Measurements from ENCODE around the gene HEMGN. TPM values are rescaled to one million over a fixed set of nuclear protein-coding genes. Genes with fewer than 3 reads are reported as not detected.

The HEMGN gene
- total and polyA plus RNA-seq, 2 of the 8 experiments (the other 6 are each of a cell fraction or from before 2014, with no cell fraction given) = not detected

DNA sequence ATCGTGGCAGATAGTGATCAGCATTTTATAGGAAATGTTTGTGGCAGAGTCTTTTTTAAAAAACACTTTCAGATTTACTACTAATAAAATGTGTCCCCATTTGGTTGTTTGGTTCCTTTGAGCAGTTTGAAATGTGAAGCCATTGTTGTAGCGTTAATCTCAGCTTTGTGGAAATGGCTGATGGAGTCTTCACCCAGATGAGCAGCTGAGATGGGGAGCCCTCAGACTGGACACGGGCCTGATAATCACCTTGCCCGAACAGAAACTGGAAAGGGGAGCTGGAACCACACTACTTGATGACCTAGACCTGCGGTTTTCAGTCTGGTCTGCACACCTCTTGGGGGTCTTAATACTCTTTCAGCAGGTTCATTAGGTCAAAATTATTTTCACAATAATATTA, 24.6 kb upstream of the HEMGN start:
- Histone ChIP-seq H3K36me3 (ENCODE audit: control insufficient read depth in 2 of 4, insufficient read depth in 4 of 4, low read length in 3 of 4) (no peaks in the 10 kb centered on the region), H3K27me3 (replicated peaks in 1 of 4; ENCODE audit: control insufficient read depth in 3 of 4, extremely low read depth in 1 of 4, insufficient read depth in 3 of 4, low read length in 3 of 4) (peaks cover 0 to 3% (median 0%) of the 10 kb centered on the region in 4 experiments; a peak in 3 of 7 replicates), H3K4ac (replicated peaks; ENCODE audit: insufficient read length, low read depth, low read length) (no peak overlapping the region), H2AFZ (ENCODE audit: low read length) (no peak overlapping the region), H3K4me3 (ENCODE audit: extremely low read depth in 1 of 4, insufficient read depth in 2 of 4, low read depth in 3 of 4, low read length in 4 of 4) (no peak overlapping the region), H3K9ac (replicated peaks in 1 of 4; ENCODE audit: extremely low read depth in 1 of 4, low read depth in 3 of 4, low read length in 3 of 4) (no peak overlapping the region), H4K20me1 (replicated peaks in 1 of 2; ENCODE audit: control insufficient read depth in 1 of 2, insufficient read depth in 2 of 2, low read length in 2 of 2) (no peaks in the 10 kb centered on the region), H4K91ac (replicated peaks; ENCODE audit: insufficient read length, low read length) (no peak overlapping the region), H2BK20ac (ENCODE audit: low read length) (no peak overlapping the region), H2BK15ac (ENCODE audit: low read length) (no peak overlapping the region), H3K23ac (ENCODE audit: insufficient read length) (no peak overlapping the region), H3K79me1 (ENCODE audit: low read depth, low read length) (no peaks in the 10 kb centered on the region), H3K27ac (ENCODE audit: low read depth, low read length) (no peak overlapping the region), H2BK5ac (ENCODE audit: low read depth, low read length) (no peak overlapping the region), H4K8ac (ENCODE audit: extremely low read depth, insufficient read depth, low read length) (no peak overlapping the region), H3K23me2 (ENCODE audit: low read depth, low read length) (no peaks in the 10 kb centered on the region), H3K4me1 (replicated peaks in 1 of 4; ENCODE audit: control insufficient read depth in 3 of 4, insufficient read depth in 4 of 4, low read length in 3 of 4) (no peaks in the 10 kb centered on the region), H2BK120ac (replicated peaks; ENCODE audit: low read depth, low read length) (no peak overlapping the region), H2BK12ac (ENCODE audit: low read depth, low read length) (no peak overlapping the region), H3K4me2 (ENCODE audit: insufficient read depth in 1 of 2, low read depth in 2 of 2, low read length in 2 of 2) (no peak overlapping the region), H4K5ac (ENCODE audit: insufficient read length, low read depth, low read length) (no peak overlapping the region), H3K18ac (ENCODE audit: extremely low read depth, low read length) (no peak overlapping the region), H2AK5ac (ENCODE audit: low read depth, low read length) (no peak overlapping the region), H3K56ac (replicated peaks; ENCODE audit: insufficient read length, low read depth, low read length) (no peak overlapping the region), H3K14ac (ENCODE audit: insufficient read length) (no peak overlapping the region), H3K9me3 (ENCODE audit: insufficient read depth in 2 of 2, low read depth in 1 of 2, low read length in 1 of 2) (no peaks in the 10 kb centered on the region), H3K79me2 (ENCODE audit: control insufficient read depth in 1 of 2, insufficient read depth in 2 of 2, low read length in 2 of 2) (no peaks in the 10 kb centered on the region)
- ChIA-PET CTCF (ENCODE audit: partially characterized antibody) (interaction anchor here (1.2 to 2.0 kb wide), 2 partner anchors 9 to 11 kb away, joined by 4 to 7 read pairs; no protein-coding TSS in a partner anchor), POLR2A (ENCODE audit: partially characterized antibody) (interaction anchor here (0.8 kb wide), 1 partner anchor 9 kb away, joined by 3 read pairs; no protein-coding TSS in a partner anchor)
- FAIRE-seq = no peak
- 80% methylated on average over 5 of the region's 5 CpGs; no CpG with 5 or more reads in 1 of the 2 experiments for WGBS, 2 experiments (ENCODE audit: extremely low coverage in 1 of 2, insufficient coverage in 1 of 2, insufficient read length in 1 of 2, insufficient replicate concordance in 2 of 2, low coverage in 1 of 2, low lambda C conversion rate in 2 of 2, missing lambda C conversion rate in 1 of 2)
- no peak for DNase-seq (ENCODE audit: low read depth in 1 of 2, low spot score in 2 of 2)
- TF ChIP-seq CEBPB (IDR thresholded peaks at IDR 0.05; ENCODE audit: low read depth, low read length) (no peak), KDM4A (IDR thresholded peaks at IDR 0.05; ENCODE audit: low read depth, low read length, severe bottlenecking) (no peak), SIX5 (IDR thresholded peaks at IDR 0.05; ENCODE audit: low read depth, low read length) (no peak), E2F6 (IDR thresholded peaks at IDR 0.05) (no peak), USF2 (IDR thresholded peaks at IDR 0.05; ENCODE audit: low read length) (no peak), CHD1 (IDR thresholded peaks at IDR 0.05; ENCODE audit: low read depth, low read length) (no peak), SIN3A (conservative IDR thresholded peaks at IDR 0.05 in 1 of 2, IDR thresholded peaks at IDR 0.05 in 1 of 2; ENCODE audit: low read depth in 1 of 2, low read length in 2 of 2) (no peak), EGR1 (IDR thresholded peaks at IDR 0.05; ENCODE audit: borderline replicate concordance, low read depth, low read length) (no peak), FOSL1 (IDR thresholded peaks at IDR 0.05; ENCODE audit: insufficient read depth, low read depth, low read length) (no peak), POU5F1 (IDR thresholded peaks at IDR 0.05; ENCODE audit: low read depth, low read length) (no peak)
